Suprapubic skin (tissue), 4 donors: ENCODE data around the gene IPMK. TPM values are rescaled to one million over a fixed set of nuclear protein-coding genes. Genes with fewer than 3 reads are reported as not detected.

Experiments used
- DNase-seq, 2 donors: peaks; one replicate each; pipeline ENCODE4 v3.0.0-alpha.2; 2019; ENCODE audit warnings: low spot score in 2 of 2
- H3K27ac ChIP-seq: fragments of 200-600 bp; sonication (generic); one replicate; pipeline ENCODE4 v1.5.1; 2019
- H3K27me3 ChIP-seq: fragments of 200-600 bp; sonication (generic); one replicate; pipeline ENCODE4 v1.5.1; 2019
- H3K36me3 ChIP-seq: fragments of 200-600 bp; sonication (generic); one replicate; pipeline ENCODE4 v1.5.1; 2019
- H3K4me1 ChIP-seq: fragments of 200-600 bp; sonication (generic); one replicate; pipeline ENCODE4 v1.5.1; 2019
- H3K4me3 ChIP-seq: fragments of 200-600 bp; sonication (generic); one replicate; pipeline ENCODE4 v1.5.1; 2019; ENCODE audit warnings: mild to moderate bottlenecking
- H3K9me3 ChIP-seq: fragments of 200-600 bp; sonication (generic); one replicate; pipeline ENCODE4 v1.5.1; 2019
- CTCF ChIP-seq, 2 donors: fragments of 200-600 bp in 1 of 2; fragments of 450-650 bp in 1 of 2; sonication (generic) in 1 of 2; IDR thresholded peaks; one replicate each; pipeline ENCODE4 v1.5.1; 2016 to 2019; ENCODE audit warnings: antibody characterized with exemption in 2 of 2, mild to moderate bottlenecking in 1 of 2, moderate library complexity in 1 of 2
- EP300 ChIP-seq: sonication (generic); formaldehyde crosslinking; IDR thresholded peaks from one replicate; pipeline ENCODE4 v1.6.1; 2017; ENCODE audit warnings: antibody characterized with exemption
- POLR2A ChIP-seq, 2 donors: fragments of 450-650 bp; IDR thresholded peaks; one replicate each; pipeline ENCODE4 v1.6.1; 2017; ENCODE audit warnings: antibody characterized with exemption in 2 of 2, mild to moderate bottlenecking in 2 of 2, moderate library complexity in 2 of 2
- POLR2AphosphoS5 ChIP-seq, 3 donors: sonication (generic); formaldehyde crosslinking; IDR thresholded peaks; one replicate each; pipeline ENCODE4 v1.6.1; 2017; ENCODE audit warnings: antibody characterized with exemption in 3 of 3
- WGBS: methylation state at CpG from one replicate; pipeline ENCODE4 v1.1.5; 2018; 5-methylcytosine and 5-hydroxymethylcytosine counted together
- total RNA-seq, 4 donors: library from RNA; depleted of rRNA; stranded (reverse); fragments of >200 nt; gene quantifications; one replicate each; pipeline ENCODE4 v1.1.0, GENCODE V29; 2016

The IPMK gene
- total RNA-seq, 4 donors from 2014 or later, result 11.2 to 16.6 (median 14.3) TPM

GRCh38 chr10:58278274-58278961, 10.7 kb upstream of the IPMK start:
- no peaks in the 10 kb centered on the region for H3K9me3 ChIP-seq
- peaks cover 34% of the 10 kb centered on the region for H3K4me1 ChIP-seq
- H3K27ac ChIP-seq, result no peak overlapping the region
- 82% methylated on average over 7 of the region's 7 CpGs for WGBS
- TF ChIP-seq POLR2A (IDR thresholded peaks at IDR 0.05) (no peak), EP300 (no peak), CTCF (IDR thresholded peaks at IDR 0.05) (no peak), POLR2AphosphoS5 (IDR thresholded peaks at IDR 0.05) (no peak)
- peaks cover 3% of the 10 kb centered on the region for H3K36me3 ChIP-seq
- no peaks in the 10 kb centered on the region for H3K27me3 ChIP-seq
- H3K4me3 ChIP-seq, result no peak overlapping the region
- DNase-seq, result no peak

GRCh38 chr10:58275908-58276307, 8.2 kb upstream of the IPMK start:
- peaks cover 17% of the 10 kb centered on the region for H3K4me1 ChIP-seq
- H3K9me3 ChIP-seq, result no peaks in the 10 kb centered on the region
- H3K27me3 ChIP-seq, result no peaks in the 10 kb centered on the region
- peaks cover 3% of the 10 kb centered on the region for H3K36me3 ChIP-seq
- DNase-seq, result no peak
- TF ChIP-seq POLR2AphosphoS5 (IDR thresholded peaks at IDR 0.05) (no peak), CTCF (IDR thresholded peaks at IDR 0.05) (no peak), POLR2A (IDR thresholded peaks at IDR 0.05) (no peak), EP300 (no peak)
- no peak overlapping the region for H3K27ac ChIP-seq
- H3K4me3 ChIP-seq, result no peak overlapping the region

- no peak overlapping the region for H3K4me3 ChIP-seq
- TF ChIP-seq POLR2AphosphoS5 (IDR thresholded peaks at IDR 0.05) (no peak), CTCF (IDR thresholded peaks at IDR 0.05) (no peak)
- peaks cover 19% of the 10 kb centered on the region for H3K4me1 ChIP-seq
- no peaks in the 10 kb centered on the region for H3K9me3 ChIP-seq
- H3K27ac ChIP-seq, result no peak overlapping the region
- WGBS, result 91% methylated on average over 2 of the region's 2 CpGs
- DNase-seq, result no peak
- H3K36me3 ChIP-seq, result peaks cover 3% of the 10 kb centered on the region
- H3K27me3 ChIP-seq, result no peaks in the 10 kb centered on the region
These were observed 7.6 kb upstream of the IPMK start for GRCh38 chr10:58275261-58275660.

GRCh38 chr10:58269782-58270290, 2.1 kb upstream of the IPMK start:
- Histone ChIP-seq H3K4me1 (peaks cover 43% of the 10 kb centered on the region), H3K27me3 (no peaks in the 10 kb centered on the region), H3K36me3 (no peaks in the 10 kb centered on the region), H3K27ac (peak overlapping the region; percentile 99), H3K9me3 (no peaks in the 10 kb centered on the region), H3K4me3 (peak overlapping the region; percentile 86)
- TF ChIP-seq POLR2A (IDR thresholded peaks at IDR 0.05), result no peak
- TF ChIP-seq CTCF (IDR thresholded peaks at IDR 0.05), result no peak
- TF ChIP-seq EP300, result no peak
- no peak for TF ChIP-seq POLR2AphosphoS5 (IDR thresholded peaks at IDR 0.05)
- WGBS, result 14% methylated on average over 12 of the region's 12 CpGs
- no peak for DNase-seq

DNA sequence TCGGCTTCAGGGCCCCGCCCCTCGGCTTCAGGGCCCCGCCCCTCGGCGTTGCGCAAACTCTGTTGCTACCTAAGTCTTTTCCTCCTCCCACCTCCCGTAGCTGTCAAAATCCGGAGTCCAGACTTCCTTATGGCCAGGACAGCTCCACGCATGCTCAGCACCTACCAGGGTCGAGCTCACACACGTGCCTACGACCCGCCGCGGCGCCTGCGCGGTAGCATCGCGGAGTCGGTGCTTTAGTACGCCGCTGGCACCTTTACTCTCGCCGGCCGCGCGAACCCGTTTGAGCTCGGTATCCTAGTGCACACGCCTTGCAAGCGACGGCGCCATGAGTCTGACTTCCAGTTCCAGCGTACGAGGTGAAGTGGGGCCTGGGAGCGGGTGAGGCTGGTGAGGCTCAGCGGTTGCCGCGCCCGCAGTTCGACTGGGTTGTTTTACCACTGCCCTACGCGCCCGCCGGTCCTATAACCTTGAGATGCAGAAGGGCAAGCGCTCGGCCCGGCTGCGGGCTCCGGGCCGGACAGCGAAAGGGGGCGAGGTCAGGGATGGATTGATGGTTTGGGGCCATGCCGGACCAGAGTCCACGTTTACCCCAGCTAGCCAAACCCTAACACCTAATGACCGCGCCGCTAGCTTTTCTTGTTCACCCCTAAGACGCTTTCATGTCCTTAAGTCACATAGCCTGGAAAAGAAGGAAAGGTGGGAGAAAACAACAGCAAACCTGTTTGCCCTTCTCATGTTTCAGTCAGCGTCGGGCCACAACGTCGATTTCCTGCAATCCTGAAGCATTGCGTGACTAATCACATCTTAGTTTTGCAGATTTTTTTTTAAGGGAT, 1.5 kb upstream of the IPMK start, which contains the start of gene CISD1:
TSS of gene CISD1 (plus strand) at position 217 of the 836 bp plus-strand sequence. CDS start at position 329, 112 bp downstream.
- H3K27me3 ChIP-seq, result no peaks in the 10 kb centered on the region
- H3K9me3 ChIP-seq, result no peaks in the 10 kb centered on the region
- under 1% methylated on average over 36 of the region's 66 CpGs for WGBS
- H3K4me3 ChIP-seq, result peak within 1 kb of the TSS; percentile 86
- H3K27ac ChIP-seq, result peak within 1 kb of the TSS; percentile 99
- TF ChIP-seq CTCF (IDR thresholded peaks at IDR 0.05) (no peak), EP300 (no peak), POLR2AphosphoS5 (IDR thresholded peaks at IDR 0.05) (peak in 2 of 3 donors; percentile 46 to 48), POLR2A (IDR thresholded peaks at IDR 0.05) (peak in 1 of 2 donors; percentile 25)
- peaks cover 45% of the 10 kb centered on the region for H3K4me1 ChIP-seq
- peak; percentile 95 to 97 for DNase-seq
- no peaks in the 10 kb centered on the region for H3K36me3 ChIP-seq
